PC-3 (cell line): ENCODE data around the gene THADA. TPM values are rescaled to one million over a fixed set of nuclear protein-coding genes. Genes with fewer than 3 reads are reported as not detected.

Experiments
- ATAC-seq: fragments of 200-7000 bp; cut with Tn5 transposase; 2 replicates; pipeline ENCODE4 v1.9.1; 2020; ENCODE audit warnings: mild to moderate bottlenecking, moderate library complexity
- BruUV-seq: library from RNA; stranded (reverse); fragments of 400-500 nt; replicated peaks from 2 replicates; lab custom pipeline; 2021; lab: Mats Ljungman, UMichigan
- CTCF ChIA-PET: fragments of 300-600 bp; sonication (Branson Sonifier 250); formaldehyde crosslinking; loops from one replicate; lab custom pipeline; 2022; ENCODE audit warnings: antibody characterized with exemption; lab: Charles Lee
- POLR2A ChIA-PET: fragments of 300-600 bp; sonication (Branson Sonifier 250); formaldehyde crosslinking; loops from one replicate; lab custom pipeline; 2022; ENCODE audit warnings: antibody characterized with exemption; ENCODE audit not compliant: unreplicated experiment; lab: Charles Lee
- DNase-seq: peaks from one replicate; pipeline ENCODE4 v3.0.0-alpha.2; 2015
- H2AFZ ChIP-seq: fragments of 300-600 bp; sonication (generic); 2 replicates; pipeline ENCODE4 v1.6.0; 2016; ENCODE audit warnings: antibody characterized with exemption, low read length
- H3F3A ChIP-seq: fragments of 300-600 bp; sonication (generic); one replicate; pipeline ENCODE4 v1.6.0; 2017; ENCODE audit warnings: antibody characterized with exemption, low read length, control low read depth, mild to moderate bottlenecking; ENCODE audit not compliant: unreplicated experiment
- H3K27ac ChIP-seq: fragments of 300-600 bp; sonication (generic); 2 replicates; pipeline ENCODE4 v1.5.1; 2016; ENCODE audit warnings: mild to moderate bottlenecking, low read length
- H3K27me3 ChIP-seq: fragments of 300-600 bp; sonication (generic); 2 replicates; pipeline ENCODE4 v1.6.1; 2016; ENCODE audit warnings: low read length, mixed read lengths
- H3K36me3 ChIP-seq: fragments of 300-600 bp; sonication (generic); 2 replicates; pipeline ENCODE4 v1.6.1; 2016; ENCODE audit warnings: low read depth, mixed run types, low read length, mixed read lengths
- H3K4me1 ChIP-seq: fragments of 300-600 bp; sonication (generic); 2 replicates; pipeline ENCODE4 v1.5.1; 2016; ENCODE audit warnings: low read length; ENCODE audit not compliant: insufficient read depth
- H3K4me2 ChIP-seq: fragments of 300-600 bp; sonication (generic); 2 replicates; pipeline ENCODE4 v1.6.0; 2016; ENCODE audit warnings: low read length
- H3K4me3 ChIP-seq: fragments of 300-600 bp; sonication (generic); 2 replicates; pipeline ENCODE4 v1.5.1; 2016; ENCODE audit warnings: mild to moderate bottlenecking, low read length, mixed read lengths
- H3K79me2 ChIP-seq: fragments of 300-600 bp; sonication (generic); 2 replicates; pipeline ENCODE4 v1.6.1; 2017; ENCODE audit warnings: low read length, mixed read lengths
- H3K9ac ChIP-seq: fragments of 300-600 bp; sonication (generic); 2 replicates; pipeline ENCODE4 v1.6.0; 2016; ENCODE audit warnings: mild to moderate bottlenecking, low read length
- H3K9me2 ChIP-seq: fragments of 300-600 bp; sonication (generic); replicated peaks from 2 replicates; pipeline ENCODE4 v1.6.1; 2016; ENCODE audit warnings: mixed run types, low read length, mixed read lengths
- H3K9me3 ChIP-seq: fragments of 300-600 bp; sonication (generic); 2 replicates; pipeline ENCODE4 v1.6.1; 2016; ENCODE audit warnings: low read length, mixed read lengths
- H4K20me1 ChIP-seq: fragments of 300-600 bp; sonication (generic); 2 replicates; pipeline ENCODE4 v1.6.1; 2016; ENCODE audit warnings: low read length, mixed read lengths
- CTCF ChIP-seq: fragments of 300-600 bp; sonication (generic); conservative IDR thresholded peaks from 2 replicates; pipeline ENCODE4 v1.5.1; 2017; ENCODE audit warnings: antibody characterized with exemption, low read depth, mild to moderate bottlenecking, low read length
- EZH2 ChIP-seq: fragments of 300-600 bp; sonication (generic); IDR thresholded peaks from one replicate; pipeline ENCODE4 v1.6.1; 2017; ENCODE audit warnings: antibody characterized with exemption, mild to moderate bottlenecking, low read length; ENCODE audit not compliant: unreplicated experiment
- EZH2phosphoT487 ChIP-seq: fragments of 300-600 bp; sonication (generic); IDR thresholded peaks from 2 replicates; pipeline ENCODE4 v1.6.1; 2018; ENCODE audit warnings: mild to moderate bottlenecking, antibody characterized with exemption, low read length, borderline replicate concordance
- intact Hi-C: fragments of 100-400 bp; cut with micrococcal nuclease; formaldehyde crosslinking; loops from 2 replicates; pipeline ENCODE4 v1.9.0; 2023
- total RNA-seq: library from RNA; depleted of rRNA; stranded (reverse); fragments of >200 nt; gene quantifications from 2 replicates; pipeline ENCODE4 v1.2.3, GENCODE V29; 2014

THADA gene
- total RNA-seq, 1 experiment from 2014 or later: 33.6 TPM

- no peaks in the 10 kb centered on the region for H3F3A ChIP-seq
- H3K27ac ChIP-seq: no peak overlapping the region
- TF ChIP-seq EZH2phosphoT487: no peak
- TF ChIP-seq CTCF: no peak
- TF ChIP-seq EZH2: no peak
- H3K4me1 ChIP-seq: peaks cover 11% of the 10 kb centered on the region
- intact Hi-C loops: no loop called here
- POLR2A ChIA-PET: no interaction called here
- no peaks in the 10 kb centered on the region for H3K9me2 ChIP-seq
- no peak overlapping the region for H3K4me3 ChIP-seq
- H2AFZ ChIP-seq: no peak overlapping the region
- ATAC-seq (no peak), DNase-seq (no peak)
- H4K20me1 ChIP-seq: no peaks in the 10 kb centered on the region
- no TSS peak for BruUV-seq
- no peaks in the 10 kb centered on the region for H3K27me3 ChIP-seq
- CTCF ChIA-PET: no interaction called here
- H3K9me3 ChIP-seq: no peaks in the 10 kb centered on the region
- H3K9ac ChIP-seq: no peak overlapping the region
- no peaks in the 10 kb centered on the region for H3K36me3 ChIP-seq
- no peaks in the 10 kb centered on the region for H3K79me2 ChIP-seq
- no peak overlapping the region for H3K4me2 ChIP-seq
Measured at GRCh38 chr2:43410055-43410604, 185.7 kb downstream of the THADA start.

GRCh38 chr2:43408407-43409160, 187.3 kb downstream of the THADA start:
- intact Hi-C loops: no loop called here
- Histone ChIP-seq H3K9me3 (no peaks in the 10 kb centered on the region), H3K4me1 (peaks cover 11% of the 10 kb centered on the region), H3F3A (no peaks in the 10 kb centered on the region), H3K9me2 (no peaks in the 10 kb centered on the region), H3K36me3 (no peaks in the 10 kb centered on the region), H3K27me3 (no peaks in the 10 kb centered on the region), H3K4me2 (no peak overlapping the region), H3K79me2 (no peaks in the 10 kb centered on the region), H3K27ac (no peak overlapping the region), H2AFZ (no peak overlapping the region), H3K4me3 (no peak overlapping the region), H3K9ac (no peak overlapping the region), H4K20me1 (no peaks in the 10 kb centered on the region)
- ChIA-PET CTCF (no interaction called here), POLR2A (no interaction called here)
- TF ChIP-seq CTCF: no peak
- no peak for TF ChIP-seq EZH2phosphoT487
- no peak for TF ChIP-seq EZH2
- DNase-seq (no peak), ATAC-seq (no peak)
- BruUV-seq: no TSS peak

GRCh38 chr2:43407935-43408334, 187.9 kb downstream of the THADA start:
- H3F3A ChIP-seq: no peaks in the 10 kb centered on the region
- H3K36me3 ChIP-seq: no peaks in the 10 kb centered on the region
- intact Hi-C loops: no loop called here
- H3K79me2 ChIP-seq: no peaks in the 10 kb centered on the region
- H3K4me3 ChIP-seq: no peak overlapping the region
- BruUV-seq: no TSS peak
- no peaks in the 10 kb centered on the region for H3K9me2 ChIP-seq
- H3K9me3 ChIP-seq: no peaks in the 10 kb centered on the region
- no peak for TF ChIP-seq EZH2
- TF ChIP-seq EZH2phosphoT487: no peak
- no peak for TF ChIP-seq CTCF
- no peaks in the 10 kb centered on the region for H3K27me3 ChIP-seq
- CTCF ChIA-PET: no interaction called here
- no peak overlapping the region for H3K27ac ChIP-seq
- no peak for ATAC-seq
- POLR2A ChIA-PET: no interaction called here
- no peak for DNase-seq
- H3K9ac ChIP-seq: no peak overlapping the region
- no peak overlapping the region for H3K4me2 ChIP-seq
- no peak overlapping the region for H2AFZ ChIP-seq
- peaks cover 11% of the 10 kb centered on the region for H3K4me1 ChIP-seq
- no peaks in the 10 kb centered on the region for H4K20me1 ChIP-seq
